Right ventricle myocardium superior (tissue), 1 donor: ENCODE results near the gene CNIH3. TPM values are rescaled to one million over a fixed set of nuclear protein-coding genes. Genes with fewer than 3 reads are reported as not detected.
"Not testable (repeated sequence)": the region's sequence is repeated elsewhere in the genome, so short reads cannot be mapped to it uniquely, and the experiment has no call there.

Experiments
- ATAC-seq: fragments of 200-7000 bp; cut with Tn5 transposase; one replicate; pipeline ENCODE4 v1.9.1; 2020; ENCODE audit warnings: mild to moderate bottlenecking; ENCODE audit not compliant: poor library complexity
- DNase-seq: peaks from one replicate; pipeline ENCODE4 v3.0.0-alpha.2; 2020
- intact Hi-C: fragments of 100-400 bp; cut with DNase I; formaldehyde crosslinking; loops from one replicate; pipeline ENCODE4 v1.11.2; 2022
- total RNA-seq: library from RNA; stranded (reverse); fragmentation: NEBNext Ultra II Directional; extraction: Animal tissue kit (Norgen Biotek cat#: 25700); gene quantifications from one replicate; pipeline ENCODE4 v1.2.1, GENCODE V29; 2021
- donor health status: DM: no; HTN: yes; CAD: no; lungs with severe emphysema.

CNIH3 gene
- total RNA-seq, 1 donor from 2014 or later = 1.2 TPM

DNA sequence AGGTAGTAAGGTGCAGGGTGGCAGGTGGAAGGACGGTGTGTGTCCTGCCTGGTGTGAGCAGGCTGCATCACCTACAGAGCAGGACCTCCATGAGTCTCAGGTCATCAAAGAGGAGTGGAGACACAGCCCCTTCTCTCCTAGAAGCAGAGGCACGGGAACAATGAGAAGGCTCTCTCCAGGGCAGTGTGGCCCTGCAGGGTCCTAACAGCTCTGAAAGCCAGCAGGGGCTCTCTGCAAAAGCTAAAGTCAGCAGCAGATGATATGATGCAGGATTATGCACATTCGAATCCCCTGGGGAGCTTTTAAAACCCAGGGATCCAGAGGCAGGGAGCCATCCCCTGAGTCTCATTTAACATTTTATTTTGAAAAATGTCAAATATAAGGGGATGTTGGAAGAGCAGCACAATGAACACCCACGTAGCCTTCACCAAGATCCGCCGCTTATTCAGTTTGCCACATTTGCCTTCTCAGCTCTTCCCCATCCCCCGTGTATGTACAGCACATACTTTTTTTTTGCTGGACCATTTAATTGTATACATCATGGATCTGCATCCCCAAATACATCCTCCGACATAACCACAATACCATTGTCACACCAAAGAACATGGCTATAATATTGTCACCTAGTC is 88.1 kb downstream of the CNIH3 start:
- no peak for ATAC-seq
- intact Hi-C loops = no loop called here
- no peak for DNase-seq

DNA sequence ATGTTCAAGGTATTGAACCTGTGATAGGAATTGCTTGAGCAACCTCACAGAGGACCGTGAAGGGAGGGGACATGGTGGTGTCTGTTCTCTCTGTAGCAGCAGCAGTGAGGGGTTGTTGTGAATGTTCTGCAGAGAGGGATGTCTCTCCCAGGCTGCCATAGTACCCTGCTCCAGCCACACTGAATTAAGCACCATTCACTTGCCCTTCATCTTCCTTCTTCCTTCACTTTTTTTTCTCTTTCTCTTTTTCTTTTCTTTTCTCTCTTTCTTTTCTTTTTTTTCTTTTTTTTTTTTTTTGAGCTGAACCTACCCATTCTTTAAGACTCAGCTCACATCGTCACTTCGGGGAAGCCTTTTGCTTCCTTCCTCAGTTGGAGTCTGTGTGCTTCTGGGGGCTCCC is 89.5 kb downstream of the CNIH3 start:
- intact Hi-C loops = no loop called here
- no peak for DNase-seq
- ATAC-seq = no peak

DNA sequence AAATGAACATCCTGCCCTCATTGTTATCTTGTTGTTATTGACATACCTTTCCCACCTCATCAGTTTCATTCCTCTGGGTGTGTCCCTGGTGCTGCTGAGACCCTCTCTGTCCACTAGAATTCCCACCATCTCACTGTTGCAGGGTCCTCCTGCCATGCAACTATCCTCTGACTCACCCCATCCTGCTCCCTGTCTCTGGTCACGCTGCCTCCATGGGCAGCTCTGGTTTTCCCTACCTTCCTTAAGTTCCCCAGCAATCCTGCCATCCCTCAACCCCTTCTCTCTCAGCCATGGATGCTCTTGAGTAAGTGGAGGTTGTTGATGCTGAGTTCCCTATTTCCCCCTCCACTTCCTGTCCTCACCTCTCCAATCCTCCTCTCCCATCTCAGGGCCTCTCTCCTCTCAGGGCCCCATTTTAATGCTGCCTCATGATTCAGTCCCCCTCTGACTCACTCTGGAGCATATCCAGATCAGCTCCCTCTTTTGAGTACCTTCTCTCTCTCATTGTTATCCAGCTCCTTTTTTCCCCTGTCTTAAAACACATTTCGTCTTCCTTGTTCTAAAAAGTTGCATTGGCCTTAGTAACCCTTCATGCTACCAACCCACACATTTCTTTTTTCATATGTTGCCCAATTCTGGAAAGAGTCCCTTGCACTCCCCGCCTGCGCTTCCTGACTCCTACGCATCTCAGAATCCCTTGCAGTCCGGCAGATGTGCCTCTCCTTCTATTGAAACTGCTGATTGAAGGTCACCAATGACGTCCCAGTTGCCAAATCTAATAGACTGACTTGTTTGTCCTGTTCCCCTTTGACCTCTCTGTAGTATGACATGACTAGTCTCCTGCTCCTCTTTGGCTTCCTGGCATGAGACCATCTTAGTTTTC is 92.0 kb downstream of the CNIH3 start:
- DNase-seq (no peak), ATAC-seq (no peak)
- intact Hi-C loops = no loop called here

DNA sequence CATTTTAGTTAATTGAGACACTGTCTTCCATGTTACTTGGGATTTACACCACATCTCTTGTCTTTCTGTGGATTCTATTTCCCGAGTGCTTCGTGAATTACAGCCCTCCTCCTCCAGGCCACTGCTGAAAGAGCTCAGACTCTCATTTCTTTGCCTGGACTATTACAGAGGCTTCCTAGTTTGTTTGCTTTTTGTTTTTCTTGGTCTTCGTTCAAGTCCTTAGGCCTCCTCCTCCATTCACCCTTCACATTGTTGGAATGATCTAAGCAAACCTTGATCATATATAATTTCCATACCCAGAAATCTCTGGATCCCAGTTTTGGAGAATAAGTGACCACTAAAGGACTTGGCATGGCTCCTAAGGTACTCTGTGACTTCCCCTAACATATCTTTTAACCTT is 94.1 kb downstream of the CNIH3 start:
- no peak for DNase-seq
- intact Hi-C loops = no loop called here
- no peak for ATAC-seq

DNA sequence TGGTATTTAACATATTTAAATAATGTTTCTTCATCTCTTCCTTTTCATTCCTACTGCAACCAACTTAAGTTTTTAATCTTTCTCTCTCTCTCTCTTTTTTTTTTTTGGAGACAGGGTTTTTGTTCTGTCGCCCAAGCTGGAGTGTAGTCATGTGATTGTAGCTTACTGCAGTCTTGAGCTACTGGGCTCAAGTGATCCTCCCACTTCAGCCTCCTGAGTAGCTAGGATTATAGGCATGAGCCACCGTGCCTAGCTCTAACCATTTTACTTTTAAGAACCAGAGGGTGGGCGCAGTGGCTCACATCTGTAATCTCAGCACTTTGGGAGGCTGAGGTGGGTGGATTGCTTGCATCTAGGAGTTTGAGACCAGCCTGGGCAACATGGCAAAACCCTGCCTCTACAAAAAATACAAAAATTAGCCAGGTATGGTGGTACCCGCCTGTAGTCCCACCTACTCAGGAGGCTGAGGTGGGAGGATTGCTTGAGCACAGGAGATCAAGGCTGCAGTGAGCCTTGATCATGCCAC is 95.2 kb downstream of the CNIH3 start:
- ATAC-seq, DNase-seq, intact Hi-C loops: not testable (repeated sequence)

DNA sequence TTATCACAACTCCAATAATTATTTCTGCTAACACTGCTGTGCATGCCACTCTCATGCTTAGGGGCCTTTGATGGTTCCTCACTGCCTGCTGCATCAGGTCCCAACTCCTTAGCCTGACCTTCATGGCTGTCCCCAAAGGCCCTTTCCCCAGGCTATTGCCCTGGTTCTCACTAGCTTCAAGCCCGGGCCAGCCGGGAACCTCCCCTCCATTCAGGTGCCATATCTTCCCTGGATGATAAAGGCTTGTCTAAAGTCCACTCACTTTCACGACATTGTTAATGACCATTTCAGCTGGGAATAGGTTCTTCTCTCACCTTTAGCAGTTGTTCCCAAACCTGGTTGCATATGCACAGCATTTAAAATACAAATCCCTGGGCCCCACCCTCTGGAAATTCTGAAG is 95.8 kb downstream of the CNIH3 start:
- no peak for DNase-seq
- ATAC-seq = no peak
- intact Hi-C loops = no loop called here

DNA sequence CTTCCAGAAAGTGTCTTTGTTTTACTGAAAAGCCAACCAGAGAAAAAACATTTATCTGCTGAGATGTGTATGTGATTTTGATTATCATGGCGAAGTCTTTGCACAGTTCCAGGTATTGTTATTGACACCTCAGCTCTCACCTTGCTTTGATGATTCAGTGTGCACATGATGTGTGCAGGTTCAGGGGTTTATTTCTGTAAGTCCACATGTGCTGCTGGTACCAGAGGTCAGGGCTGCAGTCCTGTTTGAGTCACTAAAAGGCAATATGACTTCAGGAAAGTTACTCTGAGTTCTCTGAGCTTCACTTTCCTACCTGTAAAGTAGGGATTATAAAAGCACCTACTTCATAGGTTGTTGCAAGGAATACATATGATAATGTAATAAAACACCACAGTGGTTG is 97.1 kb downstream of the CNIH3 start:
- ATAC-seq = no peak
- DNase-seq = no peak
- intact Hi-C loops = no loop called here

DNA sequence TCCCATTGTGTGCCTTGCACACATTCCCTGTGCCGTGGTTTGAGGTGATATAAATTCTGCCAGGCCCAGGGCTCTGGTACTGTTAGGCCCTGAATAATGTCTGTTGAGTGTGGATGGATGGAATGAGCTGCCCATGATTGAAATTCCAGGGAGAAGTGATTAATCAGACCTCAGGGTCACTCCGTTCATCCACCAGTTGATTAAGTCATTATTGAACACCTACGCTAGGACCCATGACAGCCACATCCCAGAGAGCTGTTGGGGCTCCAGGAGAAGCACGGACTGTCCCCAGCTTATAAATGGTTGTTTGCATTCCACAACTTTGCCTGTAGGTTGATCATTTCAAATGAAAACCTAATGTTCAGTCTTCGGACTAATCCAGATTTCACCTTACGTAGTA is 98.4 kb downstream of the CNIH3 start:
- ATAC-seq = no peak
- intact Hi-C loops = no loop called here
- DNase-seq = no peak

DNA sequence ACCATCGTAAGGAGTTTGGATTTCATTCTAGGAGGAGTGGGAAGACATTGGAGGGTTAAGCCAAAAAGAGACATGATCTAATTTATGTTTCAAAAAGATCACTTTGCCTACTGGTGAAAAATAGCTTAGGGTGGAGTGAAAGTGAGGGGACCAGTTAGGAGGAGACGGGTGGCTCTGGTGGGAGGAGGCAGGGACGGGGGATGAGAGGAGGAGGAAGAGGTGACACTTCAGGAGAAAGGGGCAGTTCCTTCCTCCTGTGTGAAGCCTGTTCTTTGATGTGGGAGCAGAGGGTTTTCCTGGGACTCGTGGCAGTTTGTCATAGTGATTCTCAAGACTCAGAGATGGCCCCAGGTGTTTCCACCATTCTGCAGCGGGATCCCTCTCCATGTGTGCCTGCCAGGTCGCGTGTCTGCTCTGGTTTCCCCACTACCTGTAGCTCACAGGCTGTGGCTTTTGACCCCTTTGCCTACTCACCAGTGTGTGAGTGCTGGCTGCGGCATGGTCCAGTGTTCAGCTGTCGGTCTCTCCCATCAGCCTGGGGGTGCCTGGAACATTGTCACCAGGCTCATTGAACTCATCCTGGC is 102.4 kb downstream of the CNIH3 start:
- intact Hi-C loops = no loop called here
- DNase-seq (no peak), ATAC-seq (no peak)

DNA sequence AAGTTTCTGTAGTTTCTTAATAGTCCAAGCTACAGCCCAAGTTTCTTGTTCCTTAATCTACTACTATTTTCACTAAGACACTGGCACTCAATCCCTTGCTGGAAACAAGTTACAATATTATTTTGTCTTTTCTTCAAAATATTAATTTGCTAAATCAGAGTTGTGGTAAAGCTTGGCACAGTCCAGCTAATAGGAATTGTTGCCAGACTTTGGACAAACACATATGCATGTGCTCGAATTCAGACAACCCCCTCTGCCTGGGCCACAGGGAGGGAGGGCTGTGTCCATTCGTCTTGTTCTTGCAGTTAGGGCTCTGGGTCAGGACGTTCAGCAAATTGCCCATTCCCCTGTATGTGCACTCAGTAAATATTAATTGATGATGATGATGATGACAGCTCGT is 103.6 kb downstream of the CNIH3 start:
- ATAC-seq = no peak
- no peak for DNase-seq
- intact Hi-C loops = no loop called here

DNA sequence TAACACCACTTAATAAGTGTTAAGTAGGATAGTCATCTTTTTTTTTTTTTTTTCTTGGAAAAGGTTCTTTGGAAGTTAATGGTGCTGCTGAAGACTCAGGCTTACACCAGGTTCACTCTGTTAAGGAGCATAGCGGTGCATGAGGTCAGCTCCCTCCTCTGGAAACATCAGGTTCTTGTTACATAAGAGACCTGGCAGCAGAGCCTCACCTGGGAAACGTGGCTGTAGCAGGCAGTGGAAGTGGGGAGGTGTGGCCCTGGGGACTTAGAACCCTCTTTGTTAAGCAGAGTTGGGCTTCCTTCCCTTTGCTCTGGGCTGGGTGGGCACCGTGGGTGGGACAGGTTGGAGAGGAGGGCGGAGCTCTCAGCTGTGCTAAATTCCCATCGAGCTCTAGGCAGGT is 104.1 kb downstream of the CNIH3 start:
- no peak for DNase-seq
- no peak for ATAC-seq
- intact Hi-C loops = no loop called here

DNA sequence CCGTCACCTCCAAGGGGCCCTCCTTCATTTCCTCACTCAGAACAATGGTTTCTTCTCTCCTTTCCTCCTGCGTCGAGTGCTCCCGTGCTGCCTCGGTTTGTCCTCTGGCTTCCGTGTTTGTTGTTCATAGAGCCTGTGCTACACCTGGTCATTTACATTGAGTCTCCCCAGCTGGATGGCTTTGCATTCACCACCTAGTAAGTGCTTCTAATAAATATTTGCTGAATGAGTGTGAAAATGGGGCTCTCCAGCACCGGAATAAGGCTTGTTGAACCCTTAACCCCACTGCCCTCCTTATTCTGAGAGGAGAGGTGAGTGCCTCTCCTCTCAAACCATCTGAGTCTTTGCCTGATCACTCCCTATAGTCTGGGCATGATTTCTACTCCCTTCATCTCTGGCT is 104.9 kb downstream of the CNIH3 start:
- intact Hi-C loops = no loop called here
- no peak for DNase-seq
- no peak for ATAC-seq

DNA sequence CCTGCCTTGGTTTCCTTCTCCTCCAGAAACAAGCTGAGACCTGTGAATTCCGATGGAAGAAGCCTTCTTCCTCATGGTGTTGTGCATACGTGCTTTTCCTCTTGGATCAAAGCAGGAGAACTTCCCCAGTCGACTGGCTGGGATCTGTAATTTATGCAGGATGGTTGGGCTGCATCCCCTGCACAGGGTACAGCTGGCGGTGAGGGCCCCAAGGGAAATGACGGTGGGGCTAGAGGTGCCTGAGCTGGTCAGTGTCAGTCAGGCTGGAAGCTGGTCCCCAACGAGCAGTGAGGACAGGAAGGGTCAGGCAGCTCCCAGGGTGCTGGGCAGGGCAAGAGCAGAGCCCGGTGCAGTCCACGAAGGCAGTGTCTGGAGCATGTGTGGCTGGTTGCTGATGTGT is 106.7 kb downstream of the CNIH3 start:
- intact Hi-C loops = no loop called here
- ATAC-seq = no peak

DNA sequence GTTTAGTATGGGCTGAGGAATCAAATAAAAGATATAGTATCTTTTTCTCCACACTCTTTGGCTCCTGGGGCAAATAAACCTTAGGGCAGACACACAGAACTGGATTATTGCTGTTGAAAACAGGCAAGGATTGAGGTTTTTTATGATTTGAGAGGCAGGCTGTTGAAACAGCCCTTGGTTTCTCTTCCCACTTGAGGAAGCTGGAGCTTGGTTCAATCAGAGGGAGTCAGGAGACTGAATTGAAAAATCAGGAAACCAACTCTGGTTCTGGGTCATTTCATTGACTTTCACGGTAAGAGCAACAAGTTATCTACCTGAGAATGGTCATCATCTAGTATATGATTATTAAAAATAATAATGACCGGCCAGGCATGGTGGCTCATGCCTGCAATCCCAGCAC is 108.4 kb downstream of the CNIH3 start:
- ATAC-seq (no peak), DNase-seq (no peak)
- intact Hi-C loops = no loop called here

More for the DNA sequence above, 106.7 kb downstream of the CNIH3 start:
- DNase-seq = no peak

DNA sequence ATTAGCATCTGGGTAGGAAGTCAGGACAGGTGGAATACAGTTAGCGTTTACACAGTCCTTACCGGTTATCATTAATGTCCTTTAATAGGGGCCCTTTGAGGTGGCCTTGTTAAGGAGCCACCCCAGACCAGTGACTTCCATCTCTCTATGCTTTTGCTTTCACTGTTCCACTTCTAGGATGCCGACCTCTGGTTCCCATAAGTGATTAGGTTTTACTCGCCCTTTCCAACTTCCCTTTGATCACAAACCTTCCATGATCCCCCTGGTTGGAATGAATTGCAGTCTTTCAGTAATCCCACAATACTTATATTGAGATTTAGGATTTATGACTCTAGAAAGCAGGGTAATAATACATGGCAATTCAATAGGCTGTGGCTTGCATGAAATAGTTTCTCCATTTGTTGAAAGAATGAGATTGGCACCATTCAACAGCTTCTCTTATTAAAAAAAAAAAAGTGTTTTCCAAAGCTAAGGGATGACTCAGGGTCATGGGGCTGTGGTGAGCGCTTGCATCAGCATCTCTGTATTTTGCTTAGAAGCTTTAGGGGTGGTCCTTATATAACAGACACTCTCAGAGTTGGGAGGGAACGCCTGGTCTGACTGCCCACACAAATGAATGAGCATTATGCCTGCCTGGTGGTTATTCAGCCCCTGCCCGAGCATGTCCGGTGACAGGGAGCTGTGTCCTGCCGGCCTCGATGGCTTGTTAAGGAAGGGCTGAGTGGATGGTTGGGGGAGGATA is 110.5 kb downstream of the CNIH3 start:
- ATAC-seq = no peak
- intact Hi-C loops = no loop called here
- no peak for DNase-seq

DNA sequence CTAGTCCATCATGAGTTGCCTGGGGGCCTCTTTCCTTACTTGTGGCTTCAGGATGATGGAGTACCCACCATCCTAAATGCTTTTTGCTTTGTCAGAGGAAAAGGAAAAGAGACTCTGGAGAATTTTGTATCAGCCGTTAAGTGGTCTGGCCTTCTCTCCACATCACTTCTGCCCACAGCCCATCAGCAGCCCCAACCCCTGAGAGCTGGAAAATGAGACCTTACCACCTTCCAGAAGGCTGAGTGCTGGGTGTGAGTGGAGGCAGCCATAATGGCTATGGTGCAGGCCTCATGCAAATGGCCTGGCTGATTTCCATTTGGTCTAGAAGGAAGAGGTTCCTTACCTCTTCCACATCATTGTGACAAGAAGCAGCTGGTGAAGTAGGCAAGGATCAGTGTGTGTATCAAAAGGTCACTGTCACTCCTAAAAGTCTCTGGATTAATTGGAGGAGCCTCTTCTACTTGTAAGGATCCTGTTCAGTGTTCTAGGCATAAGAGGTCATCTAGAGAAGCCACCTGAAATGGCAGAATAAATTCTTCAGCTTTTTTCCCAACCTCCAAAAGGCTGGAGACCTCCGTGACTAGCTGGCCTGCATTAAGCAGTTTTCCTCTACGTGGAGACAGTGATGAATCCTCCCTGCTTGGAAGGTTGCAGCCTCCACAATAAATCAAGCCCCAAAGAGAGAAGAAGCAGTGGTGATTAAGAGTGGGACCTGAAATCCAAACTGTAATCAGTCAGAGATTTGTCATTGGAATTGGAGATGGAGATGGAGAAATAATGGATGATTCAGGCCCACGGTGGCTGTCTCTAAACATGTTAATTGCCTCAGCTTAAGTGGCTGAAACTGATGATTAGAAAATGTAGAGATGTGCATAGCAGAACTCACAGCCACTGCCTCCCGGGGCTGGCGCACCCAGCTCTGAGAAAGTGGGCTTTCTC is 111.5 kb downstream of the CNIH3 start:
- intact Hi-C loops = no loop called here
- DNase-seq = no peak
- ATAC-seq = no peak

DNA sequence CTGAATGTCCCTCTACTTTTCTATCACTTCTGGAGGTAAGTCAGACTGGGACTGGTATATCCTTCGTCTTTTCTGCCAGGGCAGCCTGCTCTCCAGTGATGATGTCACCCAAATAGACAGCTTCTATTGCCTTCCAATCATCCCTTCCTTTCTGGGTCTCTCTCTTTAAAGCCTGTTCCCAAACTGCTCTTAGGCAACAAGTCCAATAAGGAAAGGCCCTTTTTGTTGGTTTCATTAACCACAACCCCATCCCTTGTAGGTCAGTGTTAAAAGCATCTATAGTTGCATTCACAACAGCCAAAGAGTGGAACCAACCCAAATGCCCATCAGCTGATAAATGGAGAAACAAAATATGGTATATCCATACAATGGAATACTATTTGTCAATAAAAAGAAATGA is 114.4 kb downstream of the CNIH3 start:
- ATAC-seq (no peak), DNase-seq (no peak)
- intact Hi-C loops = no loop called here

DNA sequence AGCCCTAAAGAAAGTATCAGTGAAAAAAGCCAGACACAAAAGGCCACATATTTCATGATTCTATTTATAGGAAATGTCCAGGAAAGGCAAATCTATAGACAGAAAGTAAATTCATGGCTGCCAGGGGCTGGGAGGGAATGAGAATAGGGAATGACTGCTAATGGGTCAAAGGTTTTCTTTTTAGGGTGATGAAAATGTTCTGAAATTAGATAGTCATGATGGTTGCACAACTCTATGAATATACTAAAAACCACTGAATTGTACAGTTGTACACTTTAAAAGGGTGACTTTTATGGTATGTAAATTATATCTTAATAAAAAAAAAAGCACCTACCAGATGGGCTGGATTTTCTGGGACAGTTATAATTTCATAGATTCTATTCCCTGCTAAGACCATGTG is 114.8 kb downstream of the CNIH3 start:
- intact Hi-C loops = no loop called here
- no peak for DNase-seq
- no peak for ATAC-seq
